ENCODE data around the gene NLRC5.
"Not testable (repeated sequence)": the region's sequence is repeated elsewhere in the genome, so short reads cannot be mapped to it uniquely, and the experiment has no call there.

Gene NLRC5

DNA sequence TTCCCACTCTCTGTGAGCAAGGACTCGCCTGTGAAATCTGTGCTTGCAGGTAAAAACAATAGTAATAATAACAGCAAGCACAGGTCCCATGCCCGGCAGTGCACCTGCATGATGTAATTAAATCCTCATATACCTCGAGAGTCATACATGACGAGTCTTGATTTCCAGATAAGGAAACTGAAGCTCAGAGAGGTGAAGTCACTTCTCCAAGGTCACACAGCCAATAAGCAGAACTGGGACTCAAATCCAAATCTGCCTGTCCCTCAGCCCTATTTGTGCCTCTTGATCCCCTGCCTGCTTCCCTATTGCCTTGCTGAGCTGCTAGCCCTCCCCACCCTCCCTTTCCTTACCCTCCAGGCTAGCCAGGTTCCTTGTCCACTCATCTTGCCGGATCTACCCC lies 65.0 kb downstream of the NLRC5 start:
- no peak for DNase-seq

- no peak for DNase-seq
Measured at GRCh38 chr16:57054771-57055170, 65.4 kb downstream of the NLRC5 start.

- no peak for DNase-seq
Measured at GRCh38 chr16:57055671-57056070, 66.3 kb downstream of the NLRC5 start.

GRCh38 chr16:57058291-57058861 lies 69.0 kb downstream of the NLRC5 start:
- no peak for DNase-seq

DNA sequence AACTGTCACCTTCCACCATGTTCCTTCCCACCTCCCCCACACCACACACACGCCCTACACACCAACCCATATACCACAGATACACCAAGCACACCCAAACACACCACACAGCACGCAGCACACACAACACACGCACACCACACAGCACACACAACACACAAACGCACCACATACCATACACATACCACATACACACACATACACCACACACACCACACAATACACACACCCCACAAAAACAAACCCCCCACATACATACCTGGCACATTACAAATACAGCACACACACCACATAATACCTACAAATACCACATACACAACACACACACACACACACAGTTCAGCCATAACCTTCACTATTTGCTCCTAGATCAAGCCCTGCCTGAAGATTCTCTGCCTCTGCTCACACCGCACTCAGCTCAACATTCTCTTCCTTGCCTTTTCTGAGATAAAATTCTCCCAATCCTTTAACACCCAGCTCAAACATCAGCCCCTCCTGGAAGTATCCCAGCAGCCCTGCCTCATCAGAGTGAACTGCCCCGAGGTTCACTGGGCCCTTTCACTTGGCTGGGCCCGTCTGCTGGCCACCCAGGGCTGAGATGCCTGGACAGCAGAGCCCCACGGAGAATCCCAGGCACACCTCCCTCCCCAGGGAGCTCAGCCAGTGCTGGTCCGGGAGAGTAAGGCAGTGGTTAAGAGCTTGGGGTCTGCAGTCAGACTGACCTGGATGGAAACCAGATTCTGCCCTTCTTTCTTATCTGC lies 71.1 kb downstream of the NLRC5 start:
- DNase-seq = no peak

GRCh38 chr16:57061084-57061905 lies 71.9 kb downstream of the NLRC5 start:
- no peak for DNase-seq

- no peak for DNase-seq
Measured at GRCh38 chr16:57062329-57062728, 73.0 kb downstream of the NLRC5 start.

DNA sequence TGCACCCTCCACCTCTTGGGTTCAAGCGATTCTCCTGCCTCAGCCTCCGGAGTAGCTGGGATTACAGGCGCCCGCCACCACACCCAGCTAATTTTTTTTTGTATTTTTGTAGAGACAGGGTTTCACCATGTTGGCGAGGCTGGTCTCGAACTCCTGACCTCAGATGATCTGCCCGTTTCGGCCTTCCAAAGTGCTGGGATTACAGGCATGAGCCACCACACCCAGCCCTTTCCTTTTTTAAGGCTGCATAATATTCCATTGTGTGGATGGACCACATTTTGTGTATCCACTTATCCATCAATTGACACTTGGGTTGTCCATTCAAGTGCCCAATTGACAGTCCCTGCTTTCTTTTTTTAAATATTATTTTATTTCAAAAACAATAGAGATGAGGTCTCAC lies 73.8 kb downstream of the NLRC5 start:
- DNase-seq = not testable (repeated sequence)

GRCh38 chr16:57064995-57065394 lies 75.6 kb downstream of the NLRC5 start:
- no peak for DNase-seq

DNA sequence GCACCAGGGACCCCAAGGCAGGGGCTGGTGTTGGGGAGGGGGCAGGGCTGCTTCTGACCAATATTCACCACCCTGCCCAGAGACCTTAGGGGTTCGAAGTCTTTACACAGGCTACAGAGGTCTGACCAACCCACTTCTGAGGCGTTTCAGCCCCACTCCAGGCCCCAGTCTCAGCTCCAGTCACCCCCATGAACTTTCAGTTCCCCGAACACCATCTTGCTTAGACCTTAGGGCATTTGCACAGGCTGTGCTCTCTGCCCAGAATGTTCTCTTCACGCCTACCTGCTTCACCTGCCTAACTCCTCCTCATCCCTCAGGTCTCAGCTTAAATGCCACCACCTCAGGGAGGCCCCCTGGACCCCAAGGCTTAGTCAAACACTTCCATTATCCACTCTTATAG lies 77.3 kb downstream of the NLRC5 start:
- no peak for DNase-seq

DNA sequence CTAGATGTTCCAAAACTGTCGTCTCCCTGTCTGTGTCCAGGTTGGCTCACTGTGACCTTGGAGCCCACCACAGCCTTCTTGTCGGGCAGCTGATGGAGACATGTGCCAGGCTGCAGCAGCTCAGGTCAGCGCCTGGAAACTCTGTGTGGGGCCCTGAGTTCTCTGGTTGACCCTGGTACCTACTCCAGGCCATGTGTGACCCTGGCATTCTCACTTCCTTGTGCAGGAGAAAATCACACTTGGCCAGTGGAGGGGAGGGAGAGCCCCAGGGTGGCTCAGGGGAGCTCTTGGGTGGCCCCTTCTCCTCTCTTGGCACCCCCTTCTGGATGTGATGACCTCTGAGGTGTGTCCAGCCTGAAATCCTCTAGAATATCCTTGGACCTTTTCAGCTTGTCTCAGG lies 78.0 kb downstream of the NLRC5 start:
- no peak for DNase-seq

GRCh38 chr16:57069053-57069452 lies 79.7 kb downstream of the NLRC5 start:
- no peak for DNase-seq

- DNase-seq = no peak
Measured at GRCh38 chr16:57069635-57070370, 80.4 kb downstream of the NLRC5 start.

- no peak for DNase-seq
Measured at GRCh38 chr16:57070424-57070823, 81.1 kb downstream of the NLRC5 start.

- DNase-seq = not testable (repeated sequence)
Measured at GRCh38 chr16:57071081-57071732, 81.8 kb downstream of the NLRC5 start.

- no peak for DNase-seq
Measured at GRCh38 chr16:57071831-57072582, 82.7 kb downstream of the NLRC5 start.

DNA sequence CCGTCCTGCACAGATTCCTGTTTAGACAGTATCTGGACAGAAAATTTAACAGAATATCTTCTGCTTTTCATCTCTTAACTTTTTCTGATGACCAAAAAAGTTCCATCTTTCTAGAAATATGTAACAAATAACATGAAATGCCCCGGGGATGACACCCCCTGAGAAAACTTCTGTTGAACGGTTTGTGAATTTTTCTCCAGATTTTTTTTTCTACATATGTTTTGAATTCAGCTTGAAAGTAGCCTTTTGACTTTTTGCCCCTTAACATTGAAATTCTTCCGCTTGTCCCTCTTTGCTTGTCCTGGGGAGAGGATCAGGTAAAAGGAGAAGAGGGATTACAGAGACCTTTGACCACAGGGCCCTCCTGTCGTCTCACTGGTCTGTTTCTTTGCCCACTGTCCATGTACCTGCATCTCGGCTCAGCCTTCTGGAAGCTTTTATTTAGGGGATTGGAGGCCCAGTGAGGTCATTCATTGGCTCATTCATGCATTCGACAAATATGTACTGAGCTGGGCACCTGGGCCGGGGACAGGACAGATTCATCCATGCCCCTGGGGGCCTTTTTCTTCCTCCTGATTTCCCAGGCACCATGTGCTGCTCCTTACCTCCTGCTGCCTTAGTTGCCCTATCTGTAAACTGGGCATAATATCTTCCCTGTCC lies 83.4 kb downstream of the NLRC5 start:
- no peak for DNase-seq

GRCh38 chr16:57077714-57078113 lies 88.4 kb downstream of the NLRC5 start:
- DNase-seq = no peak

DNA sequence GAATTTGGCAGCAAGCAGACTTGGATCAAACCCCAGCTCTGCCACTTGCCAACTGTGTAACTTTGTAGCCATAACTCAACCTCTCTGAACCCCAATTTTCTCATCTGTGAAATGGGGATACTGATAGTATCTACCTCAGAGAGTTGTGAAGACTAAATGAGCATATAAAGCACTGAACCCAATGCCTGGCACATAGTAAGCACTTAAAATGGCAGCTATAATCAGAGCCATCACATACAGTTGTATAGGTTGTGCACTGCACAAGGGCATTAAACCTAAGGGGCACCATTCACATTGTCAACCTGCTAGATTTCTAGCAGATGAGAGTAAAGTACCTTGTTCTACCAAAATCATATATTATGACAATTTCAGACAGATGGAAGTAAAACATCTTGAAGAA lies 92.4 kb downstream of the NLRC5 start:
- DNase-seq = no peak

DNA sequence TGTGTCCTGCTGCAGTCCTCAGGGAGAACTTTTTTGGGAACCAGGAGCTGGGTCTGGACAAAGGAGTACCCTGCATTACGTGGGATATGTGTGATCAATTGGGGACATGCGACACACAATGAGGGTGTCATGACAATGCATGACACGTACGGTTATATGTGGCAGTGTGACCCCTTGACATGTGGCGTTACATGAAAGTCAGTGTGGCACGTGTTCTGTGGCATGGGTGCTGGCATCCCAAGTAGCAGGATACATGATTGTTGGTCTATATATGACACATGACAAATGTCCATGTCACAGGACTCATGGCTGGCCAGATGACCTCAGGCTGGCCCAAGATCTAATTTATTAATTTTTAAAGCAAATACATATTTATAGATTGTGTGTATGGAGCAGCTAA lies 93.3 kb downstream of the NLRC5 start:
- DNase-seq = no peak

GRCh38 chr16:57083485-57084126 lies 94.2 kb downstream of the NLRC5 start:
- no peak for DNase-seq
